ENCODE data around the gene PPM1F.

DNA sequence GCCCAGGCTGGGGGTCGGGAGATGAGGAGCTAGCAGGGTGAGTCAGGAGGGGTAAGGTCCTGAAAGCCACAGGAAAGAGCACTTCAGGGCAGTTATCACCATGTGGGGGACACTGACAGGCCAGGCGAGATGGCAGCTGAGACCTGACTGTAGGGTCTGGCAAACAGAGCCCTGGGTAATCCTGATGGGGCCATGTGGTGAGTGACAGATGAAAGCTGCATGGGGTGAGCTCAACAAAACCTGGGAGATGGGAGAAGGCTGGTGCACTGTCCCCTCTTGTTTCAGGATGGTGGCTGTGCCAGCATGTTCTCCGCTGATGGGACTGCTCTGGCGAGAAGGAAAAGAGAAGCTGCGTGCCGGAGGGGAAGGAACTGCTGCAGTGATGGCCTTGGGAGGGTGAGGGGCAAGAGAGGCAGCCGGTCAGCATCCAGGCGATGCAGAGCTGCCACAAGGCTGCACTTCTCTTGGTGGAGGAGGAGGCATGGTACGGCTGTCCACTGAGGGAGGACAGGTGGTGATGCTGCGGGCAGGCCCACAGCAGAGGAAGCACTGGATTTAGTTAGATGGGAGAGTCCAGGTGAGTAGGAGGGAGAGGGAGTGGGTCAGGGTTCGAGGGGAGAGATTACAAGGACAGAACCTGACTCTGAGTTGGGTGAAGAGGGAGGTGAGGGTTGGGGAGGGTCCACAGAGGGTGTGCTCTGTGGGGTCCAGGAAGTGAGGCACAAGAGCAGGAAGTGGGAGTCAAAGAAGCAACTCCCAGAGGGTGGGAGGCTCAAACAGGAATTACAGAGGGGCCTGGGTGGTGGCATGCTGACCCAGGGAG is 26.1 kb upstream of the PPM1F start:
- TF ChIP-seq CTCF (IDR thresholded peaks at IDR 0.05) (no peak), EZH2 (IDR thresholded peaks at IDR 0.05; ENCODE audit: borderline replicate concordance, insufficient read depth, low read depth, low read length, poor library complexity, severe bottlenecking) (no peak)

Data from B cell (primary cell).